ENCODE data around the gene ABCC10. TPM values are rescaled to one million over a fixed set of nuclear protein-coding genes. Genes with fewer than 3 reads are reported as not detected.

The ABCC10 gene
- total RNA-seq, 1 experiment from 2014 or later, result 31.8 TPM

DNA sequence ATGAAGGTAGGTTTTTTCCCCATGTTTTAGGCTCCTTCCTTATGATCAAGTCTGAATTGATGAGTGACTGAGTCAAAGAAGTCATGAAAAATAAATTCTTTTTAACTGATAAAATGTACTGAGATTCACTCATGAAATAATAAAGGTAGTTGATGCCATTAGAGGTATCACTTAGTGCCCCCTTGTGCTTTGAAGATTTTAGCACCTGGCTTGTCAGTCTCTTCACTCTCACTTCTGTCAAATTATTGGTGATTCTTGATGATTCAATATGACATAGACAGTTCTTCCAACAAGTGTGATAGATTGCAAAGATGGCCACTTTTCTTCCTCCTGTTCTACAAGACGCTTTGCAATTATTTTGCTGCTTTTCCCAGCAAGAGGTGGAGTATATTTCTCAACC lies 32.2 kb downstream of the ABCC10 start:
- Histone ChIP-seq H3K27ac (ENCODE audit: insufficient read length, low read depth, low read length) (no peak overlapping the region), H3K79me1 (ENCODE audit: insufficient read depth, low read depth, low read length, poor library complexity, severe bottlenecking) (no peaks in the 10 kb centered on the region)
- no peaks in the 10 kb centered on the region; a peak in 2 of 5 replicates for H3K9me3 Mint-ChIP-seq

More for the DNA sequence above, 32.2 kb downstream of the ABCC10 start:
- Histone ChIP-seq H3K79me2 (ENCODE audit: insufficient read depth, low read length) (no peaks in the 10 kb centered on the region), H2BK12ac (ENCODE audit: insufficient read length, low read depth, low read length) (no peak overlapping the region), H3K56ac (ENCODE audit: insufficient read length, low read depth, low read length) (no peak overlapping the region), H2BK20ac (ENCODE audit: low read depth, low read length, poor library complexity, severe bottlenecking) (no peak overlapping the region), H3K27me3 (ENCODE audit: insufficient read depth, low read length) (peaks cover 12% of the 10 kb centered on the region; the same call in 1 of the 2 replicates), H2AK5ac (ENCODE audit: insufficient read length, low read length) (no peak overlapping the region), H3K4me2 (ENCODE audit: insufficient read depth, insufficient read length, low read length) (no peak overlapping the region), H2BK5ac (ENCODE audit: insufficient read length, low read length) (no peak overlapping the region), H3K14ac (ENCODE audit: insufficient read depth, low read length) (no peak overlapping the region), H3K9ac (ENCODE audit: extremely low read depth, insufficient read length, low read length) (no peak overlapping the region), H4K5ac (ENCODE audit: insufficient read length, low read depth, low read length) (no peak overlapping the region), H3K4ac (ENCODE audit: low read depth, low read length) (no peak overlapping the region), H3K23me2 (ENCODE audit: insufficient read length, low read depth, low read length, poor library complexity, severe bottlenecking) (peaks cover 14% of the 10 kb centered on the region), H2BK15ac (ENCODE audit: low read depth, low read length) (no peak overlapping the region), H3K23ac (ENCODE audit: insufficient read length, low read depth, low read length) (no peak overlapping the region), H2BK120ac (ENCODE audit: low read depth, low read length, poor library complexity, severe bottlenecking) (no peak overlapping the region), H4K8ac (replicated peaks; ENCODE audit: insufficient read length, low read depth, low read length) (no peak overlapping the region), H4K91ac (ENCODE audit: insufficient read length, low read depth, low read length) (no peak overlapping the region), H3T11ph (ENCODE audit: low read length) (no peak overlapping the region), H4K20me1 (ENCODE audit: control insufficient read depth, insufficient read depth, insufficient read length) (no peaks in the 10 kb centered on the region), H2AFZ (ENCODE audit: low read length) (no peak overlapping the region), H3K4me1 (ENCODE audit: insufficient read depth, low read length) (no peaks in the 10 kb centered on the region), H3K9me3 (ENCODE audit: control insufficient read depth, low read depth, low read length) (no peaks in the 10 kb centered on the region), H3K18ac (ENCODE audit: insufficient read length, low read depth, low read length) (no peak overlapping the region)
- H3K4me1 Mint-ChIP-seq, result peaks cover 9 to 14% of the 10 kb centered on the region in 2 experiments
- H3K4me3 Mint-ChIP-seq, result no peak overlapping the region
- no peak for DNase-seq
- TF ChIP-seq, protein P1, sequence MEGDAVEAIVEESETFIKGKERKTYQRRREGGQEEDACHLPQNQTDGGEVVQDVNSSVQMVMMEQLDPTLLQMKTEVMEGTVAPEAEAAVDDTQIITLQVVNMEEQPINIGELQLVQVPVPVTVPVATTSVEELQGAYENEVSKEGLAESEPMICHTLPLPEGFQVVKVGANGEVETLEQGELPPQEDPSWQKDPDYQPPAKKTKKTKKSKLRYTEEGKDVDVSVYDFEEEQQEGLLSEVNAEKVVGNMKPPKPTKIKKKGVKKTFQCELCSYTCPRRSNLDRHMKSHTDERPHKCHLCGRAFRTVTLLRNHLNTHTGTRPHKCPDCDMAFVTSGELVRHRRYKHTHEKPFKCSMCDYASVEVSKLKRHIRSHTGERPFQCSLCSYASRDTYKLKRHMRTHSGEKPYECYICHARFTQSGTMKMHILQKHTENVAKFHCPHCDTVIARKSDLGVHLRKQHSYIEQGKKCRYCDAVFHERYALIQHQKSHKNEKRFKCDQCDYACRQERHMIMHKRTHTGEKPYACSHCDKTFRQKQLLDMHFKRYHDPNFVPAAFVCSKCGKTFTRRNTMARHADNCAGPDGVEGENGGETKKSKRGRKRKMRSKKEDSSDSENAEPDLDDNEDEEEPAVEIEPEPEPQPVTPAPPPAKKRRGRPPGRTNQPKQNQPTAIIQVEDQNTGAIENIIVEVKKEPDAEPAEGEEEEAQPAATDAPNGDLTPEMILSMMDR (conservative IDR thresholded peaks at IDR 0.05), result no peak
- whole genome bisulfite sequencing (ENCODE audit: extremely low coverage, insufficient read length, low lambda C conversion rate), result no CpG with 5 or more reads among the region's 1 CpG
- H3K36me3 Mint-ChIP-seq (ENCODE audit: insufficient read depth in 1 of 3, low read depth in 3 of 3), result no peaks in the 10 kb centered on the region
- H3K27ac Mint-ChIP-seq, result no peak overlapping the region
- H3K27me3 Mint-ChIP-seq (ENCODE audit: low read depth), result peaks cover 41% of the 10 kb centered on the region
